Lower leg skin (tissue), 4 donors: Measurements from ENCODE around the gene IL1R1. TPM values are rescaled to one million over a fixed set of nuclear protein-coding genes. Genes with fewer than 3 reads are reported as not detected.

ENCODE experiments used
- DNase-seq, 2 donors: peaks; one replicate each; pipeline ENCODE4 v3.0.0-alpha.2; 2019; ENCODE audit warnings: low spot score in 2 of 2
- H3K4me3 ChIP-seq: fragments of 200-600 bp; sonication (generic); 2 replicates; pipeline ENCODE4 v1.5.1; 2017; ENCODE audit warnings: mild to moderate bottlenecking, low read depth; ENCODE audit not compliant: poor library complexity, severe bottlenecking
- POLR2A ChIP-seq, 2 donors: fragments of 450-650 bp; IDR thresholded peaks; one replicate each; pipeline ENCODE4 v1.6.1; 2016 to 2017; ENCODE audit warnings: antibody characterized with exemption in 2 of 2, mild to moderate bottlenecking in 1 of 2, moderate library complexity in 1 of 2
- WGBS, 2 donors: methylation state at CpG; one replicate each; pipeline ENCODE4 v1.1.5; 2018; 5-methylcytosine and 5-hydroxymethylcytosine counted together
- intact Hi-C: fragments of 100-400 bp; cut with DNase I; formaldehyde crosslinking; loops from one replicate; pipeline ENCODE4 v1.15.0; 2023; ENCODE audit warnings: low total_unique reads
- total RNA-seq, 4 donors: library from RNA; depleted of rRNA; stranded (reverse); fragments of >200 nt; gene quantifications; one replicate each; pipeline ENCODE4 v1.1.0, GENCODE V29; 2016
- TF ChIP-seq, protein P1 (sequence below), 3 donors: fragments of 450-650 bp; IDR thresholded peaks; one replicate each; pipeline ENCODE4 v1.5.1; 2016; ENCODE audit warnings: antibody characterized with exemption in 3 of 3, mild to moderate bottlenecking in 3 of 3, moderate library complexity in 2 of 3

The IL1R1 gene
- total RNA-seq, 4 donors from 2014 or later: 43.2 to 92.9 (median 53.0) TPM

DNA sequence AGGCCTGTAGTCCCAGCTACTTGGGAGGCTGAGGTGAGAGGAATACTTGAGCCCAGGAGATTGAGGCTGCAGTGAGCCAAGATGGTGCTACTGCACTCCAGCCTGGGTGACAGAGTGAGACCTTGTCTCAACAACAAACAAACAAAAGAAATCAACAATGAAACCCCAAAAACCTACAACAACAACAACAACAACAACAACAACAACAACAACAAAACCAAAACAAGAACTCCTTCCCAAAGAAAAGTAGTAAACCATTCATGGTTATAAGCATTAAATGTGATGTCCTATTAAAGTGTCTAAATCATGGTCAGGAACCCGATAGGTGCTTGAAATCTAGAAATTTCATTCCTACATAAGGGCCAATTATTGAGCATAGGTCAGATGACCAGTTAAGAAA is 13.5 kb upstream of the IL1R1 start:
- WGBS, 2 donors: 92% methylated on average over 1 of the region's 1 CpG
- intact Hi-C loops: no loop called here
- no peak for DNase-seq
- TF ChIP-seq, protein P1, sequence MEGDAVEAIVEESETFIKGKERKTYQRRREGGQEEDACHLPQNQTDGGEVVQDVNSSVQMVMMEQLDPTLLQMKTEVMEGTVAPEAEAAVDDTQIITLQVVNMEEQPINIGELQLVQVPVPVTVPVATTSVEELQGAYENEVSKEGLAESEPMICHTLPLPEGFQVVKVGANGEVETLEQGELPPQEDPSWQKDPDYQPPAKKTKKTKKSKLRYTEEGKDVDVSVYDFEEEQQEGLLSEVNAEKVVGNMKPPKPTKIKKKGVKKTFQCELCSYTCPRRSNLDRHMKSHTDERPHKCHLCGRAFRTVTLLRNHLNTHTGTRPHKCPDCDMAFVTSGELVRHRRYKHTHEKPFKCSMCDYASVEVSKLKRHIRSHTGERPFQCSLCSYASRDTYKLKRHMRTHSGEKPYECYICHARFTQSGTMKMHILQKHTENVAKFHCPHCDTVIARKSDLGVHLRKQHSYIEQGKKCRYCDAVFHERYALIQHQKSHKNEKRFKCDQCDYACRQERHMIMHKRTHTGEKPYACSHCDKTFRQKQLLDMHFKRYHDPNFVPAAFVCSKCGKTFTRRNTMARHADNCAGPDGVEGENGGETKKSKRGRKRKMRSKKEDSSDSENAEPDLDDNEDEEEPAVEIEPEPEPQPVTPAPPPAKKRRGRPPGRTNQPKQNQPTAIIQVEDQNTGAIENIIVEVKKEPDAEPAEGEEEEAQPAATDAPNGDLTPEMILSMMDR (IDR thresholded peaks at IDR 0.05): no peak
- TF ChIP-seq POLR2A (IDR thresholded peaks at IDR 0.05): no peak
- H3K4me3 ChIP-seq: no peak overlapping the region

DNA sequence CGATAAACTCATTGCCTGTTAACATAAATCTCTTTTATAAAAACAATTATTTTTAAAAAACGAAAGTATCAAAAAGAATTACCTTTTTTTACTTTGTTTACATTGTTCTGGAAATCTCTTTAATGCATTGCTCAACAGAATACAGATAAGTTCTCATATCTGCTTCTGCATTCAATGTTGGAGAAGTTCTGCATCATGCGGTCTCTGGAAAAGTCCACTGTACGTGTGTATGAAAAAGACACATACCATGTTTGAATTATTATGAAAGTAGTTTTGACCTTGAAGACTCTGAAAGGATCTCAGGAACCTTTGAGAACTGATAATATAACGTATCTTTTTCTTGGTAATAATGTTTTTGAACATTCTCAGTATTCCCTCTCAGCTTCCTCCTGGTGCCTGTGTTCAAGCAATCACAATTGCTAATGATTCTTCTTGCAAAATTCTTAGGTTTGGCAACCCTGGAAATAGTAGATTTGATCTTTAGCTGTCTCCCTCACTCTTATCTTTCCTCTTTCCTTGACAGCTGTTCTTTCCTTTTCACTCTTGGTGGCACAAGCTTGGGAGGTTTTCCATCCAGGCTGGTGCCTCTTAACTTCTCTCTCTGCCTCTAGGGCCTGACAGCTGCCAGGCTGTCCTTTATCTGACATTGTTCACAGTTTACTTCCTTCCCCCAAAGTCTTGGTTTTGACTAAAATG is 12.4 kb upstream of the IL1R1 start:
- DNase-seq: no peak
- TF ChIP-seq POLR2A (IDR thresholded peaks at IDR 0.05): no peak
- TF ChIP-seq, protein P1 (IDR thresholded peaks at IDR 0.05): no peak
- no peak overlapping the region for H3K4me3 ChIP-seq
- 82 to 90% methylated on average over 5 of the region's 5 CpGs for WGBS, 2 donors
- intact Hi-C loops: no loop called here

DNA sequence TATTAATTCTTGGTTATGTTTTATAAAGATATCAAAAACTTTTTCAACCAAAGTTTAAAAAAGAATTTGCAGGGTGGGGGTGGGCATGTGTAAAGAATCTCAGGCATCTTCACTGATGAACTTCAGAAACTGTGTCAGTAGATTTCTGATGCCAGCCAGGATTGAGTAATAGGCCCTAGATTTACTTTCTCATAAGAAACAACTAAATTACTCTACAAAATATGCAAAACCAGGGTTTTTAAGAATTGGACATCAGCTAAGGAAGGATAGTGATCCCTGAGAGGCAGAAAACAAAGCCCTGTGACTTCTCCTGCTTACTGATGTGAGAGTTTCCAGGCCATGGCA is 11.9 kb upstream of the IL1R1 start:
- no peak for DNase-seq
- H3K4me3 ChIP-seq: no peak overlapping the region
- TF ChIP-seq, protein P1 (IDR thresholded peaks at IDR 0.05): no peak
- TF ChIP-seq POLR2A (IDR thresholded peaks at IDR 0.05): no peak
- intact Hi-C loops: no loop called here

DNA sequence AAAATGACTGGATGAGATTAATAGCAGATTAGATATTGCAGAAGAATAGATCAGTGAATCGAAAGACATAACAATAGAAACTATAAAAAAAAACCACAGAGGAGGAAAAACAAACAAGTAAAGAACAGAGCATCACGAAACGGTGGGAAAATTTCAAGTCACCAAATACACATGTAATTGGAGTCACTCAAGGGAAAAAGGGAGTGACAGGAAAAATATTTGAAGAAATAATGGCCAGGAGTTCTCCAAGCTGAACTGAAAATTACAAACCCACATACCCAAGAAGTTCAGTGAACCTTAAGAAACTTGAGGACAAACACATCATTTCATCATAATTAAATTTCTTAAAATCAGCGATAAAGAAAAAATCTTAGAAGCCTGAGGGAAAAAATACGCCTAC is 11.0 kb upstream of the IL1R1 start:
- DNase-seq: no peak
- intact Hi-C loops: no loop called here
- H3K4me3 ChIP-seq: no peak overlapping the region
- 90 to 93% methylated on average over 5 of the region's 5 CpGs for WGBS, 2 donors
- TF ChIP-seq, protein P1 (IDR thresholded peaks at IDR 0.05): no peak
- TF ChIP-seq POLR2A (IDR thresholded peaks at IDR 0.05): no peak

DNA sequence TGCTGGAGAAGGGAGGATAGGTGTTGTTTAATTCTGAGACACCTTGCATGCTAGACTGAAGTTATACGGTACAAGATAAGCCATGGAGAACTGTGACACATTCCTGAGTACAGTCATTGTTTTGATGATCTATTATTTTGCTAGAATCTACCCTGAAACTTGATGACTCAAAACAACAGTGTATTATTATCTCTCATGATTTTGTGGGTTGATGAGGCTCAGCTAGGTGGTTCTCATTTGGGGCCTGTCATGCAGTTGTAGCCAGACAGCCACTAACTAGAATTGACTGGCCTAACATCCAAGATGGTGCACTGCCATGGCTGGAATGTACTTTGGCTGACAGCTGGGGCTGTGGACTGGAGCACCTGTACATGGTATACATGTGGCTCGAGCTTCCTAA is 5.4 kb upstream of the IL1R1 start:
- intact Hi-C loops: no loop called here
- no peak overlapping the region for H3K4me3 ChIP-seq
- TF ChIP-seq, protein P1 (IDR thresholded peaks at IDR 0.05): no peak
- no peak for TF ChIP-seq POLR2A (IDR thresholded peaks at IDR 0.05)
- 89 to 91% methylated on average over 2 of the region's 2 CpGs for WGBS, 2 donors
- DNase-seq: no peak

DNA sequence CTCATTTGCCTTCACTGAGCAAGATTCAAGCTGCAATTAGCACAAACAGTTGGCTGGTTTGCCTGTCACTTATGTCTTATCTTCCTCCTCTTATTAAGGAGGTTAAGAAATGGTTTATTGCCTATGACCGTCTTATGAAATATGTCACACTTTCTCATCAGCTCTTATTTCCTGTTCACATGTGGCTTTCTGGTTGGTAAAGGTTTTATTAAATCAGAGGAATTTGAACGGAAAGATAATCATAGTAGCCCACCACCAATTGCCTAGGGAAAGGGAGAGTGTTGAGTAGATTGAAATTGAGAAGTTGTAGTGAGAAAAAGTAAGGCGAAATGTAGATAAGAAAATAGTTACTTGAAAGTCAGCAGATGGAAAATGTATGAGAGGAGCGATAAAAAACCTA is 4.2 kb upstream of the IL1R1 start:
- no peak for TF ChIP-seq POLR2A (IDR thresholded peaks at IDR 0.05)
- TF ChIP-seq, protein P1 (IDR thresholded peaks at IDR 0.05): no peak
- intact Hi-C loops: no loop called here
- 81 to 85% methylated on average over 4 of the region's 4 CpGs for WGBS, 2 donors

More for the DNA sequence above, 4.2 kb upstream of the IL1R1 start:
- no peak for DNase-seq
- no peak overlapping the region for H3K4me3 ChIP-seq
